Measurements from ENCODE around the gene NCAPD2.

The NCAPD2 gene

DNA sequence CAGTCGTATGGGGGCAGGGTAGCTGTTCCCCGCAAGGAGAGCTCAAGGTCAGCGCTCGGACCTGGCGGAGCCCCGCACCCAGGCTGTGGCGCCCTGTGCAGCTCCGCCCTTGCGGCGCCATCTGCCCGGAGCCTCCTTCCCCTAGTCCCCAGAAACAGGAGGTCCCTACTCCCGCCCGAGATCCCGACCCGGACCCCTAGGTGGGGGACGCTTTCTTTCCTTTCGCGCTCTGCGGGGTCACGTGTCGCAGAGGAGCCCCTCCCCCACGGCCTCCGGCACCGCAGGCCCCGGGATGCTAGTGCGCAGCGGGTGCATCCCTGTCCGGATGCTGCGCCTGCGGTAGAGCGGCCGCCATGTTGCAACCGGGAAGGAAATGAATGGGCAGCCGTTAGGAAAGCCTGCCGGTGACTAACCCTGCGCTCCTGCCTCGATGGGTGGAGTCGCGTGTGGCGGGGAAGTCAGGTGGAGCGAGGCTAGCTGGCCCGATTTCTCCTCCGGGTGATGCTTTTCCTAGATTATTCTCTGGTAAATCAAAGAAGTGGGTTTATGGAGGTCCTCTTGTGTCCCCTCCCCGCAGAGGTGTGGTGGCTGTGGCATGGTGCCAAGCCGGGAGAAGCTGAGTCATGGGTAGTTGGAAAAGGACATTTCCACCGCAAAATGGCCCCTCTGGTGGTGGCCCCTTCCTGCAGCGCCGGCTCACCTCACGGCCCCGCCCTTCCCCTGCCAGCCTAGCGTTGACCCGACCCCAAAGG lies 41.2 kb downstream of the NCAPD2 start:
- peak; percentile 86 for DNase-seq

DNA sequence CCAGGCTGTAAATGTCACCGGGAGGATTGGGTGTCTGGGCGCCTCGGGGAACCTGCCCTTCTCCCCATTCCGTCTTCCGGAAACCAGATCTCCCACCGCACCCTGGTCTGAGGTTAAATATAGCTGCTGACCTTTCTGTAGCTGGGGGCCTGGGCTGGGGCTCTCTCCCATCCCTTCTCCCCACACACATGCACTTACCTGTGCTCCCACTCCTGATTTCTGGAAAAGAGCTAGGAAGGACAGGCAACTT lies 41.7 kb downstream of the NCAPD2 start:
- no peak for DNase-seq

DNA sequence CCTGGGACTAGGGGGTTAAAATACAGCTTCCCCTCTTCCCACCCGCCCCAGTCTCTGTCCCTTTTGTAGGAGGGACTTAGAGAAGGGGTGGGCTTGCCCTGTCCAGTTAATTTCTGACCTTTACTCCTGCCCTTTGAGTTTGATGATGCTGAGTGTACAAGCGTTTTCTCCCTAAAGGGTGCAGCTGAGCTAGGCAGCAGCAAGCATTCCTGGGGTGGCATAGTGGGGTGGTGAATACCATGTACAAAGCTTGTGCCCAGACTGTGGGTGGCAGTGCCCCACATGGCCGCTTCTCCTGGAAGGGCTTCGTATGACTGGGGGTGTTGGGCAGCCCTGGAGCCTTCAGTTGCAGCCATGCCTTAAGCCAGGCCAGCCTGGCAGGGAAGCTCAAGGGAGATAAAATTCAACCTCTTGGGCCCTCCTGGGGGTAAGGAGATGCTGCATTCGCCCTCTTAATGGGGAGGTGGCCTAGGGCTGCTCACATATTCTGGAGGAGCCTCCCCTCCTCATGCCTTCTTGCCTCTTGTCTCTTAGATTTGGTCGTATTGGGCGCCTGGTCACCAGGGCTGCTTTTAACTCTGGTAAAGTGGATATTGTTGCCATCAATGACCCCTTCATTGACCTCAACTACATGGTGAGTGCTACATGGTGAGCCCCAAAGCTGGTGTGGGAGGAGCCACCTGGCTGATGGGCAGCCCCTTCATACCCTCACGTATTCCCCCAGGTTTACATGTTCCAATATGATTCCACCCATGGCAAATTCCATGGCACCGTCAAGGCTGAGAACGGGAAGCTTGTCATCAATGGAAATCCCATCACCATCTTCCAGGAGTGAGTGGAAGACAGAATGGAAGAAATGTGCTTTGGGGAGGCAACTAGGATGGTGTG lies 42.3 kb downstream of the NCAPD2 start:
- peak; percentile 37 for DNase-seq

DNA sequence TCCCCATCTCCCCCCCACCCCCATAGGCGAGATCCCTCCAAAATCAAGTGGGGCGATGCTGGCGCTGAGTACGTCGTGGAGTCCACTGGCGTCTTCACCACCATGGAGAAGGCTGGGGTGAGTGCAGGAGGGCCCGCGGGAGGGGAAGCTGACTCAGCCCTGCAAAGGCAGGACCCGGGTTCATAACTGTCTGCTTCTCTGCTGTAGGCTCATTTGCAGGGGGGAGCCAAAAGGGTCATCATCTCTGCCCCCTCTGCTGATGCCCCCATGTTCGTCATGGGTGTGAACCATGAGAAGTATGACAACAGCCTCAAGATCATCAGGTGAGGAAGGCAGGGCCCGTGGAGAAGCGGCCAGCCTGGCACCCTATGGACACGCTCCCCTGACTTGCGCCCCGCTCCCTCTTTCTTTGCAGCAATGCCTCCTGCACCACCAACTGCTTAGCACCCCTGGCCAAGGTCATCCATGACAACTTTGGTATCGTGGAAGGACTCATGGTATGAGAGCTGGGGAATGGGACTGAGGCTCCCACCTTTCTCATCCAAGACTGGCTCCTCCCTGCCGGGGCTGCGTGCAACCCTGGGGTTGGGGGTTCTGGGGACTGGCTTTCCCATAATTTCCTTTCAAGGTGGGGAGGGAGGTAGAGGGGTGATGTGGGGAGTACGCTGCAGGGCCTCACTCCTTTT lies 43.1 kb downstream of the NCAPD2 start:
- peak; percentile 33 for DNase-seq

DNA sequence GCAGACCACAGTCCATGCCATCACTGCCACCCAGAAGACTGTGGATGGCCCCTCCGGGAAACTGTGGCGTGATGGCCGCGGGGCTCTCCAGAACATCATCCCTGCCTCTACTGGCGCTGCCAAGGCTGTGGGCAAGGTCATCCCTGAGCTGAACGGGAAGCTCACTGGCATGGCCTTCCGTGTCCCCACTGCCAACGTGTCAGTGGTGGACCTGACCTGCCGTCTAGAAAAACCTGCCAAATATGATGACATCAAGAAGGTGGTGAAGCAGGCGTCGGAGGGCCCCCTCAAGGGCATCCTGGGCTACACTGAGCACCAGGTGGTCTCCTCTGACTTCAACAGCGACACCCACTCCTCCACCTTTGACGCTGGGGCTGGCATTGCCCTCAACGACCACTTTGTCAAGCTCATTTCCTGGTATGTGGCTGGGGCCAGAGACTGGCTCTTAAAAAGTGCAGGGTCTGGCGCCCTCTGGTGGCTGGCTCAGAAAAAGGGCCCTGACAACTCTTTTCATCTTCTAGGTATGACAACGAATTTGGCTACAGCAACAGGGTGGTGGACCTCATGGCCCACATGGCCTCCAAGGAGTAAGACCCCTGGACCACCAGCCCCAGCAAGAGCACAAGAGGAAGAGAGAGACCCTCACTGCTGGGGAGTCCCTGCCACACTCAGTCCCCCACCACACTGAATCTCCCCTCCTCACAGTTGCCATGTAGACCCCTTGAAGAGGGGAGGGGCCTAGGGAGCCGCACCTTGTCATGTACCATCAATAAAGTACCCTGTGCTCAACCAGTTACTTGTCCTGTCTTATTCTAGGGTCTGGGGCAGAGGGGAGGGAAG lies 43.9 kb downstream of the NCAPD2 start:
- peak; percentile 86 for DNase-seq

DNA sequence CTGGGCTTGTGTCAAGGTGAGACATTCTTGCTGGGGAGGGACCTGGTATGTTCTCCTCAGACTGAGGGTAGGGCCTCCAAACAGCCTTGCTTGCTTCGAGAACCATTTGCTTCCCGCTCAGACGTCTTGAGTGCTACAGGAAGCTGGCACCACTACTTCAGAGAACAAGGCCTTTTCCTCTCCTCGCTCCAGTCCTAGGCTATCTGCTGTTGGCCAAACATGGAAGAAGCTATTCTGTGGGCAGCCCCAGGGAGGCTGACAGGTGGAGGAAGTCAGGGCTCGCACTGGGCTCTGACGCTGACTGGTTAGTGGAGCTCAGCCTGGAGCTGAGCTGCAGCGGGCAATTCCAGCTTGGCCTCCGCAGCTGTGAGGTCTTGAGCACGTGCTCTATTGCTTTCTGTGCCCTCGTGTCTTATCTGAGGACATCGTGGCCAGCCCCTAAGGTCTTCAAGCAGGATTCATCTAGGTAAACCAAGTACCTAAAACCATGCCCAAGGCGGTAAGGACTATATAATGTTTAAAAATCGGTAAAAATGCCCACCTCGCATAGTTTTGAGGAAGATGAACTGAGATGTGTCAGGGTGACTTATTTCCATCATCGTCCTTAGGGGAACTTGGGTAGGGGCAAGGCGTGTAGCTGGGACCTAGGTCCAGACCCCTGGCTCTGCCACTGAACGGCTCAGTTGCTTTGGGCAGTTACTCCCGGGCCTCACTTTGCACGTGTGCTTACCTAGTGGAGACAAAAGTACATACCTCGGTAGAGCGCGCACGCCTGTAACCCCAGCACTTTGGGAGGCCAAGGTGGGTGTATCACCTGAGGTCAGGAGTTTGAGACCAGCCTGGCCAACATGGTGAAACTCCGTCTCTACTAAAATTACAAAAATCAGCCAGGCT lies 44.8 kb downstream of the NCAPD2 start:
- DNase-seq: peak; percentile 64

DNA sequence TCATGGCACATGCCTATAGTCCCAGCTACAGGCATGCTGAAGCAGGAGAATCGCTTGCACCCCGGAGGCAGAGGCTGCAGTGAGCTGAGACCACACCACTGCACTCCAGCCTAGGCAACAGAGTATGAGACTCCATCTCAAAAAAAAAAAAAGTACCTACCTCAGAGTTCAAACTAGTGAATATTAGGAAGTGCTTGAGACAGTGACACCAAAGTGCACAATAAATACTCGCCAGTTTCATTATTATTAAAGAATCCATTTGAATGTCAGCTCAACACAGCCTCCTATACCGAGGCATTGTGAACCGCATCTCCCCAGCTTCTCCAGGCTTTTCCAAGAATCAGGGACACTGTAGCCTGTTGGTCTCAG lies 45.4 kb downstream of the NCAPD2 start:
- DNase-seq: peak; percentile 44

DNA sequence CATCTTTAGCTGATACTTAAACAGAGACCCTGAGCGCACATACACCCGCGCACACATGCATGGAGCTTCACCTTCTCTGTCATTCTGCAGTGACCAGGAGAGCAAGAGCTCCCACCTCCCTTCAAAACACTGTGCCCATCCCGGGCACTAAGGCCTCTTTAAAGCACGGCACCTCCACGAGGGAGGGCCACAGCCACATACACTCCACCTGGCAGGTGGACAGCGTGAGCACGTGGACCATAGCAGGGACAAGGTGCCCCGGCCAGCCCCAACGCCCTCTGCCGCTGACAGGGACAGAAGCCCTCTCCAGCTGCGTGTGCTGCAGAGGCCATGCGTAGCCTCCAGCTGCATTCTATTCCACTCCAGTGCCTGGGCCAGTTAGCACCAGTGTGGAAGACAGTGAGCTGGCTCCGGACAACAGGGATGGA lies 45.8 kb downstream of the NCAPD2 start:
- no peak for DNase-seq

DNA sequence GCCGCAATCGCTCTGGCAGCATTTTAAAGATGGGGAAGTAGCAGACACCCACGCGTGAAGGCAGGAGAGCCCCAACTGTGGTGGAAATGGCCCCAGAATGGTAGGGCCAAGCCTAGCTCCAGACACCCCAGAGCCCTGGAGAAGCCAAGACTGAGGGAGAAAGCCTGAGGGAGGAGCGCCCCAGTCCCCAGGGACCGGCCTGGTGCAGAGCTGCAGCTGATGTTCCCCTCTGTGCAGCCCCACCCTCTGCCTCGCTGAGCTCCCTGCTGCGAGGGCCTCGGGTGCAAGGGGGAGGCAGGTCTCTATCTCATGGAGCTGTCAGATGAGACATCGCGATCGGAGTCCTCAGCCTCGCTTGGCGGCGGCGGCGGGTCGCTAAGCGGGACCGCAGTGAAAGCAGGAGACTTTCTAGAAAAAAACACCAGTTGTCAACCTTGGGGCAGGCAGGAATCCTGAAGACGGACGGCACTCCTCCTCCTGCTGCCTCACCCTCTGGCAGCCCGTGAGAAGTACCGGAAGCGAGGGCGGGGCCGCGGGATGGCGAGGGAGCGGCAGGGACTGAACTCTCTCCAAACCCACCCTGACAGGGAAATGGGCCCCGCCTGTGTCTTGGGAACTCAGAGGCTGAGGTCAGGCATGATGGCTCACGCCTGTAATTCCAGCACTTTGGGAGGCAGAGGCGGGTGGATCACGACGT lies 46.4 kb downstream of the NCAPD2 start:
- peak; percentile 59 for DNase-seq

DNA sequence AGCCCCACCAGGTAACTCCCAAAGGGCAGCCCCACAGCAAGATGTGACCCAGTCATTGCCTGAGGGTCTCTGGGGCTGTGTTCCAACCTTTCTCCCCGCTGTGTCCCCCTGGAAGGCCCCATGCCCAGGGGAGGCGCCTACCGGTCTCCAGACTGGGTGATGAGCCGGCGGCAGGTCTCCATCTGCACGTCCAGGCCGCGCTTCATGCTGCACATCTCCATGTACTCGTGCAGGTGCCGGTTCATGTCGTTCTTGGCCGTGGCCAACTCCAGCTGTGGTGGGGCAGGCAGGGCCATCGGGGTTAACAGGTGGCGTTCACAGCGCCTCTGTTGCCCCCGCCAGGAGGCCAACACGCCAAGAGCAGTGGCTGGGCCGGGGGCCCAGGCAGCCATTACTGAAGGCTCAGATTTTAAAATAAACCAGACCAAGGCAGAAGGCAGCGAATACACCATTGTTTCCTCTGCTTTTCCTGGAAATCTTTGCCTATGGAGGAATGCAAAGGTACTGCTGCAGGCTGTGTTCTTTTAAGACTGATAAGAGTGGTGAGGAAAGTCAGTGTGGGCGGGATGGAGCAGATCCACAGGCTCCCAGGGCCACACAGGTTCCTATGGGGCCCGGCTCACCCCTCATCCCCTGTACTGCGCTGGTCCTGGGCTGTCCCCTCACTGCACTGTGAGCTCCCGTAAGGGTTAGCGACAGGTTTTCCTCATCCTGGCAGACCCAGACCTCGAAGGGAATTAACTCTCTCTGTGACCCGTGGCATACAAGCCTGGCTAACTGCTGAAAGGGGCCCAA lies 47.7 kb downstream of the NCAPD2 start:
- no peak for DNase-seq

DNA sequence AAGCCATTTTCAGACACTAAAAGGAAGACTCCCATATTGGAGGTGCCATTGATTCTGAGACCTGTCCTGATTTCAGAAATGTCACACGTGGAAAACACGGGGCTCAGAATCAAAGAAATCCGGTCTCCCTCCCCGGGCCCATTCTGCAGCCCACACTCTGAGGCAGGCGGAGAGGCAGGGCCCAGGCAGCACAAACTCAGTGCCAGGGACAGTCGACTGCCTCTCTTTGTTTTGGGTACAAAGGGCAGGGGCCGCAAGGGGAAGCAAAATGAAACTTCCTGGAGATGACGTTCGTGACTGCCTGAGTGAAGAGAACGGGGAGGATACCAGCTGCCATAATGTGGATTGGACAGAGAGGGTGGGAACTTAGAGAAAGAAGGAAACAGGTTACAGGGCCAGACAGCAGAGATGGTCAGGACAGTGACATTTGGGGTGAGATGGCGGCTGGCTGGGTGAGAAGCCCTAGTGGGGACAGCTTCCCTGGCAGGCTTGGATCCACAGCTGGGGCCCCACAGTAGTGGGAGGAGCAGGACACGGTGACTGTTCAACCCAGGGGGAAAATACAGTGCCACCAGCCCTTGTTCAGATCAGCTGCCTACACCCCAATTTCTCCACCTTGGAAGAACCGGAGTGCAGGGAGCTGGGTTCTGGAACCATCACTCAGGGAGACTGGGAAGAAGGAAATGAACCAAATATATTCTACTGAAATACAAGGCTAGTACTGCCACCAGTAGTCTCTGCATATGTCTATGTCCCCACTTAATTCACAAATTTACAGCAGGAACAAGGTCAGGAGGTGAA lies 48.5 kb downstream of the NCAPD2 start:
- no peak for DNase-seq

DNA sequence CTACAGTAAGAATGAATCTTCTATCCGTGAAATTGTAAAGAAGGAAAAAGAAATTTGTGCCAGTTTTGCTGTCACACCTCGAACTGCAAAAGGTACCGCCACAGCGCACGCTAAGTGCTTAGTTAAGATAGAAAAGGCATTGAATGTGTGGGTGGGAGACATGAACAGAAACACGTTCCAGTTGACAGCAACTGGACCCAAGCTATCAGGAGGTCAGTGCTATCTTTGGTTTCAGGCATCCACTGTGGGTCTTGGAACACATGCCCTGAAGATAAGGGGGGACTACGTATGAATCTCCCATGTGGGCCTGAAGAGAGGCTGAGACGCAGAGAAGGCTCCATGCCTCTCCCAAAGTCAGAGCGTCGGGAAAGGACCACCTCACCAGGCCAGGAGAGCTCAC lies 52.1 kb downstream of the NCAPD2 start:
- no peak for DNase-seq

DNA sequence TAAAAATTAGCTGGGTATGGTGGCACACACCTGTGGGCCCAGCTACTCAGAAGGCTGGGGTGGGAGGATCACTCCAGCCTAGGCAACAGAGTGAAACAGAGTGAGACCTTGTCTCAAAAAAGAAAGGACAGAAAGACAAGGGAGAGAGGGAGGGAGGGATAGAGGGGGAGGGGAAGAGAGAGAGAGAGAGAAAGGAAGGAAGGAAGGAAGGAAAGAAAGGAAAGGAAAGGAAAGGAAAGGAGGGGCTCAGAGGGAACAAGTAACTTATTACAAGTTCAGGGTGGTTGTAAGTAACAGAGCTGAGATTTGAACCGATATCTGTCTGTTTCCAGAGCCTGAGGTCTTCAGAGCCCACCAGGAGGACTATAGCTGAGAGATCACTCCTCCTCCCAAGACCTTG lies 53.7 kb downstream of the NCAPD2 start:
- no peak for DNase-seq

DNA sequence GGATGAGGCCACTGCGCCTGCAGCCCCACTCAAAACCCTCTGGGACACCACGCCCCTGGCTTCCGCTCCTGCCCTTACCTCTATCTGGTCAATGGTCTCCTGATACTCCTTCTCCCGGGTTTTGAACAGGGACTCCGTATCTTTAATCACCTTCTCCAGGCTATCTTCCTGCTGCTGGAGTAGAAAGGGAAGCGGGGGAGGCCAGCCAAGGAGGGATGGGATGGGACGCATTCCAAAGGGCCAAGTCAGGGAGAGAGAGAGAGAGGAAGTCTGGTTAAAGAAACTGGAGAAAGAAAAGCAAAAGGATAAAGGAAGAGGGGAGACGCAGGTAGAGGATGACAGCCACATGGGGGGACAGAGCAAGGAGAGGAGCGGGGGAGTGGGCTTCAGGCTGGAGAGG lies 54.1 kb downstream of the NCAPD2 start:
- no peak for DNase-seq

DNA sequence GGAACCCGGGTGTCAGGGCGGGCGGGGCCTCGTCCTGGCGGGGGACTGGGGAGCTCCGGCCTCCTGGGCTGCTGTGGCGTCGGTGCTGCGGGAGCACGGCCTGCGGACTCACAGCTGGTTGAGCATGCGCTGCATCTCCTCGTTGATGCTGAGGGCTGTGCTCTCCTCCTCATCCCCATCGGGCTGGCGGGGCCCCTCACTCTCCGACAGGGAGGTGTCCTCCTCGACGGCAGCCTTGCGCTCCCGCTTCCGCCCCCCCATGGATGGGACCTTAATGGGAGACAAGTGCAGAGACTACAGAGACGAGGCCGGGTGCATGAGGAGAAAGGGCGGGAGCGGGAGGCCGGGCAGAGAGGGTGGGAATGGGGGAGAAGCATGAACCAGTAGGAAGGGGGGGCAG lies 54.7 kb downstream of the NCAPD2 start:
- no peak for DNase-seq

DNA sequence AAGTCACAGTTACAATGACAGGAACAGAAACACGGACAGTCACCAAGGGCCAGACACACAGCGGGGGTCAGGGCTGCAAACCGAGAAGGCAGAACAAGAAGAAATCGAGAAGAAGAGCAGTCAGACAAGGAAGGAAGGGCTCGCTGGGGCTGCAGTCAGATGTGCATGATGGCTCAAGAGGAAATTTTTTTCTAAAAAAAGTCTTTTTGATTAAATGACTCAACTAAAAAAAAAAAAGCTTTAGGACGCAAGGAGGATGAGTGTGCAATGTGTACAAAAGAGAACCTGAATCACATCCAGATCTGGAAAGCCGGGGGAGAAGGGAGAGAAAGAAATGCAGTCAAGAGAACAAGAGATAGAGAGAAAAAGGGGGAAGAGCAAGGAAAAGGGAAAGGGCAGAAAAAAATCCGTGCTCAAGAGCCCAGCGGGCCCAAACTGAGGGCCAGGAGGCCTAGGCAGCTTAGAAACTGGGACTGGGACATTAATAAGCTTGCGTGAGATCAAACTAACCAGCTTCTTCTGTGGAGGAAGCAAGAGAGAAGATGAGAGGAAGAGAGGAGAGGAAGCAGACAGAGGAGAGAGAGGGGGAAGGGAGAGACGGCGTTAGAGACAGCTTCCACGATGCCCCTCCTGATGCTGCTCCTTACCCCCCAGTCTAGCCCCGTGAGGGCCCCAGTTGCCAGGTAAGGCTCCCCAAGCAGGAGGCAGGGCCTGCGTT lies 55.2 kb downstream of the NCAPD2 start:
- no peak for DNase-seq

DNA sequence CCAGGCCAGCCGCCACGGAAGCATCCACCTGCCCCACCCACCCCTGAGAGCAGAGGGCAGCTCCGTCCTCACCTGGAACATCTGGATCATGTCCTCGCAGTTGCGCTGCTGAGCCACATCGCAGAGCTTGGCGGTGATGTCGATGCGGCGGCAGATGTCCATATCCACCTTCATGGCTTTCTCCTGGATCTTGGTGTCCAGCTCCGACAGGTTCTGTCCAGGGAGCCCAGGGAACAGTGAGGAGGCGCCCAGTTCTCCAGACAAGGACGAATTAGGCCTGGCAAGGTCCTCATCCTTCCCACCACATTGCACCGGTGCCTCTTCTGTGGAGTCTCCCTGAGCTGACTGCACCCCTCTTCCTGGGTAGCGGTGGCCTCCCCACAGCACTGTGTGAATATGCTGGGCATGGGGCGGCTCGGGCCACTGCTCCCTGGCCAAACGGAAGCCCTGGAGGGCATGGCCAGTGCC lies 55.8 kb downstream of the NCAPD2 start:
- no peak for DNase-seq

DNA sequence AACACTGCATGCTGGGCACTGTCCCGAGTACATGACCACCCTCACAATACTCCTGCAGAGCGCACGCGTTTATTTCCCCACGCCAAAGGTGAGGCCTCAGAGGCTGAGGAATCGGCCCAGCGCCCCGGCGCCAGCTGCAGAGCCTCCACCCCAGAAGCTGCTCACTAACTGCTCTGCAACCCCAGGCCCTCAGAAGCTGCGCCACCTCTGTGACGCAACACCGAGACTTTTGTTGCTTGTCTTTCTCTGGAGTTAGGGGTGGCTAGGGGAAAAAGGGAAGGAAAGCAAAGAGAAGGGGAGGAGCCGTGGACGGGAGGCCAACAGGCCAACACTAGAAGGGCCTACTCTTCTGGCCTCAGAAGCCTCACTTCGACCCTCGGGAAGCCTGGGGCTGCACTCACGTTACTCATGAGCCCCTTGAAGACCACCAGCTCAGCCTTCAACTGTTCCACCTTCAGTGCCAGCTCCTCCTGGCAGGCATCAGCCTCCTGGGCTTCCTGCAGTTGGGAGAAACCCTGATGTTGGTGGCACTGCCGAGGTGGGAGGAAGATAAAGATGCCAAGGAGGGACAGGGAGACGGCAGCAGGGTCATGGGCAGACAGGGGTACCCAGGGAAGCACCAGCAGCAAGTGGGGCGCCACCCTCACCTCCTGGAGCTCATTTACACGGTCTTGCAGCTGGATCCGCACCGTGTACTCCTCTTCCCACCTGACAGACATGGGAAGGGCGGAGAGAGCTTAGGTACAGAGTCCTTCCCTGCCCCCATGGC lies 56.6 kb downstream of the NCAPD2 start:
- no peak for DNase-seq

Data from activated CD4-positive, alpha-beta T cell treated with anti-CD3 and anti-CD28 coated beads, Interleukin-2, amount 50 U/mL, for 16 hours (primary cell).